IPS-18c (cell line): ENCODE results near the gene TMA7B.
"Not testable (repeated sequence)": the region's sequence is repeated elsewhere in the genome, so short reads cannot be mapped to it uniquely, and the experiment has no call there.

Experiments
- H3K4me3 ChIP-seq: 2 replicates; pipeline ENCODE4 v1.7.0; 2013; ENCODE audit warnings: low read depth, mild to moderate bottlenecking, low read length, moderate library complexity; ENCODE audit not compliant: insufficient read depth
- H3K9me3 ChIP-seq: one replicate; pipeline ENCODE4 v1.6.1; 2013; ENCODE audit warnings: mild to moderate bottlenecking, low read length, moderate library complexity; ENCODE audit not compliant: control insufficient read depth, insufficient read depth

Gene TMA7B

DNA sequence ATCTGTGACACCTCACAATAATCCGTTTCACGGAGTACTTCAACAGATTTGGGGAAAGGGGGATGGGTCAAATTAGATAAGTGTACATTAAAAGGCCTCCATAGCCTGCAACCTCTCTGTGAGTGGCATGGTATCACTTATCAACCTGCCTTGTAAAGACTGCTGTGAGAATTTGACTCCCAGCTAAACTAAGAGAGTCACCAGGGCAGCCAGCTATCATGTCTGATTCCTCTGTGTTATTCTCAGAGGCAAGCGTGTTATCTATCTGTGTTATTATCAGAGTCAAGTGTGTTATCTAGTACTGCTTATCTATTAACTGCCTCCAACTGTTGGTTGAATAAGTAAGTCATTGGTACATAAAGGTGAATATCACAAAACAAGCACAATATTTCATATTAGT lies 30.5 kb downstream of the TMA7B start:
- Histone ChIP-seq H3K9me3 (no peaks in the 10 kb centered on the region), H3K4me3 (no peak overlapping the region)

DNA sequence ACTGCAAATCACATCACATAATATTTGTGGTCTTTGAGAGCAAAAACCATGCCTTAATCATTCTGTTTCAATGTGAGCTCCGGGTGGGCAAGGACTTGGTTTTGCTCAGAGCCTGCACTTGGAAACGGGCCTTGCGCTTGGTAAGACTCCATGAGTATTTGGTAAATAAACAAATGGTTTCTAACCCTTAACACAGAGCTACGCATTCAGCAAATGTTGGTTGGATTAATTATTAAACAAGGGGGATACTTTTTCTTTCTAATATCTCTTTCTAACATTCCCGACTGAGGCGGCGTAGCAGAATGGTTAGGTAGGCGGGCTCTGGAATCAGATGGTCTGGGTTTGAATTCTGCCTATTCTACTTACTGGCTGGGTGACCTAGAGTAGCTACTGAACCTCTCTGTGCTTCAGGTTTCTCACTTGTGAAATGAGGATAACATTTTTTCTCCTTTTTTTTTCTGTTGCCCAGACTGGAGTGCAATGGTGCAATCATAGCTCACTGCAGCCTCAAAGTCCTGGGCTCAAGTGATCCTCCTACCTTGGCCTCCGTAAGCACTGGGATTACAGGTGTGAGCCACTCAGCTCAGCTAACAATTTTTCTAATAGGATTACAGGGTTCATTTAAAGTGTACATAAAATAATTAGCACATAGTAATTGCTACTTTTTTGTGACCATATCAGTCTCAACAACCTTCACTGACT lies 31.1 kb downstream of the TMA7B start:
- no peaks in the 10 kb centered on the region for H3K9me3 ChIP-seq
- no peak overlapping the region for H3K4me3 ChIP-seq

DNA sequence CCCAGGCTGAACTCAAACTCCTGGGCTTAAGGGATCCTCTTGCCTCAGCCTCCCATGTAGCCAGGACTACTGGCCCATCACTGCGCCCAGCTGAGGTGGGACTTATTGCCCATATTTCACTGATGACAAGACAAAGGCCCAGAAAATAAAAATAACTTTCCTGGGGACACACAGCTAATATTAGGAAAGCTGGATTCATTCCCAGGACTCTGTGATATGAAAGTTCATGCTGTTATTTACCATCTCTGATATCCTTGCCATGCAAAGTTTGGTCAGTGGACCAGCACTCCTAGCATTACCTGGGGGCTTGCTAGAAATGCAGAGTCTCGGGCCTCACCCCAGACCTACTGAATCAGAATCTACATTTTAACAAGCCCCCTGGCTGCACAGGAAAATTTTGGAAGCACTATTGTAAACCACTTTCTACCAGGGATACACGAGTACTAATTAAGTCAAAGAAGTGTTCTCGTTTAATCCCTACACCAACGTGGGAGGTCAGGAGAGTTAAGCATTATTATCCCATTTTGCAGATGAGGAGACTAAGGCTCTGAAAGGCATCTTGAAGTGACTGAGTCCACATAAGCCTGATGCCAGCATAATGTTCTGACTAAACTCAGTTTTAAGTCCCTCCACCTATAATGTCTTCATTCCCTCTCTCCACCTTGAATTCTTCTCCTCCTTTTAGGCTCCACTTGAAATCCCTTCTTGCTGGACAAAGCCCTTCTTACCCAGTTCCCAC lies 32.1 kb downstream of the TMA7B start:
- H3K4me3 ChIP-seq: no peak overlapping the region
- no peaks in the 10 kb centered on the region for H3K9me3 ChIP-seq

DNA sequence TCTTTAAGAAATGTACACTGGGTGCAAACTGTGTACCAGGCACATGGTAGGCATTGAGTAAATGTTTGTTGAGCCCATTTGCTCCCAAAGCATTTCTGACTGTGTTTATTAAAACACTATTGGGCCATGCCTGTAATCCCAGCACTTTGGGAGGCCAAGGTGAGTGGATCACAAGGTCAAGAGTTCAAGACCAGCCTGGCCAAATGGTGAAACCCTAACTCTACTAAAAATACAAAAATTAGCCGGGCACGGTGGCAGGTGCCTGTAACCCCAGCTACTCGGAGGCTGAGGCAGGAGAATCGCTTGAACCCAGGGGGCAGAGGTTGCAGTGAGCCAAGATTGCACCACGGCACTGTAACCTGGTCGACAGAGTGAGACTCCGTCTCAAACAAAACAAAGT lies 32.7 kb downstream of the TMA7B start:
- not testable (repeated sequence) for H3K9me3 ChIP-seq, H3K4me3 ChIP-seq

DNA sequence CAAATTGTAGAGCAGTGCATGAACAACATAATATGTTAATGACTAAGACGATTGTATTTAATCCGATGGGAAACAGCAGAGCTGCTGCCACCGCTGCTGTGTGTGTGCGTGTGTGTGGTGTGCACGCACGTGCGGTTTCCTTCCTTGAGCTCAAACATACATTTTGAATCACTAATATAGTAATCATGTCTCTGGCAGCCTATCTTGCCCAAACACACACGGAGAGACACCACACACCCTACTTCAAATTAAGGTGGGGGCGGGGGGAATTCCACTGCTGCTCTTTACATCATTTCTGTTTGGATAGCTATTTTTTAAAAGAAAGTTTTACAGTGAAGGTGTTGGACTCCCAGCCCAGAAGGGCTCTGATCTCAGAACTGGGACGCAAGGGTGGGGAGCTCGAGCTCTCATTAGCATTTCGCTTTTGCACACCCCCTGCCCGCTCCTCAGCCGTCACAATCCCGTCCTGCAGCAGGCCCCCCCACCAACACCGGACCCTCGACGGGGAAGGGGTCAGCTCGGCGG lies 33.9 kb downstream of the TMA7B start:
- no peaks in the 10 kb centered on the region for H3K9me3 ChIP-seq
- H3K4me3 ChIP-seq: peak overlapping the region; percentile 38; the same call in 1 of the 2 replicates

DNA sequence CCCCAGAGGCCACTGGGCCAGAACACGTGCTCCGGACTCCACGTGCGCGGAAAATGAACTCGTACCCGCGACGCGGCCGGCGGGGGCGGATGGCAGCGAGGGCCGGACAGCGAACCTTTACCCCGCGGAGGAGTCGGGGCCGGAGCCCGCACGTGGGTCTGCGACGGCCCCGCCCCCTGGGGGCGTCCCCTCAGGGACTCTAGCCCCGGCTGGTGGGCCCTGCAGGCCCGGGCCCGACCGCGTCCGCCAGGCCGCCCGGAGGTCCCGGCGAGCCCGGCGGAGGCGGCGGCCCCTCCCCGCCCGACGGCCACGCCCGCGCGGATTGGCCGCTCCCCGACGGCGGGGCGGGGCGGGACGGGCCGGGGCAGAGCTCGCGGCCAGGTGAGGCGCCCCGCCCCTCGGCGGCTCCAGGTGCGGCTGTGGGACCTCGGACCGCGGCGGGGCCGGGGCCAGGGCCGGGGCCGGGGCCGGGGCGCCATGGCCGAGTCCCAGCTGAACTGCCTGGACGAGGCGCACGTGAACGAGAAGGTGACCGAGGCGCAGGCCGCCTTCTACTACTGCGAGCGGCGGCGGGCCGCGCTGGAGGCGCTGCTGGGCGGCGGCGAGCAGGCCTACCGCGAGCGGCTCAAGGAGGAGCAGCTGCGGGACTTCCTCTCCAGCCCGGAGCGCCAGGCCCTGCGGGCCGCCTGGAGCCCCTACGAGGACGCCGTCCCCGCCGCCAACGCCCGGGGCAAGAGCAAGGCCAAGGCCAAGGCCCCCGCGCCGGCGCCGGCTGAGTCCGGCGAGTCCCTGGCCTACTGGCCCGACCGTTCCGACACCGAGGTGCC lies 34.6 kb downstream of the TMA7B start, which contains the start of gene FAM83F:
Gene FAM83F (plus strand): TSS at position 389 of the 827 bp plus-strand sequence. CDS start 89 bp downstream, at position 478.
- peak within 1 kb of the TSS; percentile 60 for H3K4me3 ChIP-seq
- H3K9me3 ChIP-seq: no peaks in the 10 kb centered on the region

DNA sequence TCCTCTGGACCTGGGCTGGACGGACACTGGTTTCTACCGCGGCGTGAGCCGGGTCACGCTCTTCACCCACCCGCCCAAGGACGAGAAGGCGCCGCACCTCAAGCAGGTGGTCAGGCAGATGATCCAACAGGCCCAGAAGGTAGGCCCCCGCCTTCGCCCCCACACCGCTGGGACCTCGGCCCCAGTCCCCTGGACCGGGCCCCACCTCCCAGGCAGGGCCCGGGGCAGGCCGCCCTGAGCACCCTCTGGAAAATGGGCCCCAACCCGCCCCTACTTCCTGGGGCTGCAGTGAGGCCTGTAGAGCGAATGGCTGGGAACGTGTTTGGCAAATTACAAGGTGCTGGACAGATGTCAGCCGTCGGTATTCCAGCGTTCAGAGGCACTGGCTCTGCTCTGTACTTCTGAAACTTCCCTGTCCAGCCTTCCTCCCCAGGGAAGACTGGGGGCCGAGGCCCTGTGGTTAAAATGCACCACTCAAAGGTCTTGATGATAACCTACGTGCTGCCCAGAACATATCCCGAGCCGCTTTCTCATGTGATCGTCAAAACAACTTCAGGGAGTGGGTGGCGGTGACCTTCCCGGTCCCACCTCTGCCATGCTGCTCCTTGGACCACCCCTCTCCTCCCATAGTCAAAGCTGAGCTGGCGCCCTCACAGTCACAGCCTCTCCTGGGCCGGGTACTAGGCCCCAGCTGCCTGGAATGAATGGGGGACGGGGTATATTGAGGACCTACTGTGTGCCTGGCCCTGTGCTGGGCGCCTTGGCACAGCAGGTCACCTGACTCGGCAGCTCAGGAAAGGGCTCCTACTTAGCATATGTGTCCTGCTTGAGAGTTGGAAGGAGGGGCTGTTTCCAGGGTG lies 35.4 kb downstream of the TMA7B start:
- Histone ChIP-seq H3K9me3 (no peaks in the 10 kb centered on the region), H3K4me3 (peak overlapping the region; percentile 60)

DNA sequence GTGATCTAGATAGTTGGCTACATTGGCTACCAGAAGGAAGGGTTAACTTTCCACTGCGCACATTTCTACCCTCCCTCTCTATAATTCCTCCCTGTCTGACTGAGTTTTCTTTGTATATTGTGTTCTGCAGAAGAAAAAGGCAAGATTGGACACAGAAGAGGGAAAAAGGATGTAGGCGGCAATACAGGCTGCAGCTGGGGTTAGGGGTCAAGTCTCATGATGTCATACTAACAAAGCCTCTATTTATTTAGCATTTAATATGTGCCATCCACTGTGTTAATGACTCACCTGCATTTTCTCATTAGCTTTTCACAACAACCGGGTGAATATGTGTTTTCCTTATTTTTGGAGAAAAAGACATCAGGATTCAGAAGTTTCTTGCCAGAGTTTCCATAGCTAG lies 36.5 kb downstream of the TMA7B start:
- Histone ChIP-seq H3K9me3 (no peaks in the 10 kb centered on the region), H3K4me3 (no peak overlapping the region)

DNA sequence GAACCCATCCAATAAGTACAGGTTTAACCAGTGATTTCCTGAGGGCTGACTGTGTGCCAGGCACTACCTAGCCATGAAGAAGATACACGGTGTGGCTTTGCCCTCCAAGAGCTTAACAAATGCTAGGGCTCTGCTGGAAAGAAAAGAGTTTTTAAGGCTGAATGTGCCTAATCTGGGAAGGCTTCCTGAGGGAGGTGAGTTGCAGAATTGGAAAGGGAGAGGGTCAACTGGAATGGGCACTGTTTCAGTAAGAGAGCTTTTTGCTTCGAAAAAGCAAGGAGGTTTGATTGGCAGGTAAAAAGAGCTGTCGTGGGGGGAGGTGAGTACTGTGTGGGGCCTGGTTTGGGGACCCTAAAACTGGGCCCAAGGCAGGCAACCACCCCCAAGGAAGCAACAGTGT lies 37.2 kb downstream of the TMA7B start:
- no peaks in the 10 kb centered on the region for H3K9me3 ChIP-seq
- no peak overlapping the region for H3K4me3 ChIP-seq

DNA sequence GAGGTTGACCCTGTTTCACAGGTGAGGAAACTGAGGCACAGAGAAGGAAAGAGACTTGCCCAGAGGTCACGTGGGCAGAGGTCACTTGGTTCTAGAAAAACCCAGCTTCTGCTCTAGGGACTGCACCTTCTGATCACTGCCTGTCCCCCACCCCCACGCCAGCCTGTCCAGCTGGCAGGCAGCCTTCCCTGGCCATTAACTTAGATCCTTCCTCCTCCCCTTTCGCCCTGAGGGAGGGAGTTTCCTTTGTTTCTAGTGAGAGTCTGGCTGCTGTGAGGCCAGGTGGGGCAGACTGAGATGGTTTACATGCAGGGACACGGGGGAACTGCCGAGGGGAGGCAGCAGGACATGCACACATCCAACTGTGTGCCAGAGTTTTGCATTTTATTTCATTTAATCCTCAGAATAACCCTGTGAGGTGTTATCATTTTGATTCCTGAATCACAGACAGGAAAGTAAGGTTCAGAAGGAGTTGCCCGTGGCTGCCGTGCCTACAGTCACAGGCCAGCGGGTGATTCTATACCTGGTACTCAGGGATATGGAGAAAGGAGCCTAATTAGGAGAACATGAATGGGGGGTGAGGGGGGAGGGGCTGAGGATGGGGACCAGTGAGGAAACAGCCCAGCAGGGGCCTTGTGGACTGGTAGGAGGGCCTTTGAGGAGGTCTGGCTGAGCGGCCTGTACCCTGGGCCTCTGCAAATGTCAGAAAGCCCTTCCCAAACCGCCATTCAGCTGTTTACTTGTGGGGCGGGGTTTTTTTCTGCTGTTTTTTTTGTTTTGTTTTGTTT lies 37.9 kb downstream of the TMA7B start:
- H3K9me3 ChIP-seq: peaks cover under 1% of the 10 kb centered on the region
- H3K4me3 ChIP-seq: no peak overlapping the region

DNA sequence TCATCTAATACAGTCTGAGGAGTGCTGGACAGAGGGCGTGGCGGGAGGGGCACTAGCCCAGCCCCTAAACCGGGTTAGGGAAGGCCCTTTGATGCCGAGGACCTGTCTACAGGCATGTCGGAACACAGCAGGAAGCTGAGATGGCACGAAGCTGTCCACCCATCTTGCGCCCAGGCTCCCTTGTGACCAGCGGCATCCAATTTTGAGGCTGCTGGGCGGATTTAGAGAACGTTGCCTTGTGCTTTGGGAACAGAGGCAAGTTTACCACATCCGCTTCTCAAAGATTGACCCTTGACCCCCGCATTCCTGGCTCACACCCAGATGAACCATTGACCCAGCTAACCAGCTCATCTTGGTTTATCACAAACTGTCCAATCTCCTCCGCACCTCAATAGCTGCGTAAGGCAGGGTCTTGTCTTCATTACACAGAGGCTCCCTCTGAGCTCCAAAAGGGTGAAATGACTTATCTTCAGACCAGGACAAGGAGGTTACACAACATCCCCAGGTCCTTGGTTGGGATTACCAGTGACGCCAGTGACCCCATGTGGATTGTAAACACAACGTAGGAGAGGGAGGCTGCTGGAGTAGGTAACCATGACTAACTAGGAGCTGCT lies 39.1 kb downstream of the TMA7B start:
- Histone ChIP-seq H3K9me3 (peaks cover 2% of the 10 kb centered on the region), H3K4me3 (no peak overlapping the region)

DNA sequence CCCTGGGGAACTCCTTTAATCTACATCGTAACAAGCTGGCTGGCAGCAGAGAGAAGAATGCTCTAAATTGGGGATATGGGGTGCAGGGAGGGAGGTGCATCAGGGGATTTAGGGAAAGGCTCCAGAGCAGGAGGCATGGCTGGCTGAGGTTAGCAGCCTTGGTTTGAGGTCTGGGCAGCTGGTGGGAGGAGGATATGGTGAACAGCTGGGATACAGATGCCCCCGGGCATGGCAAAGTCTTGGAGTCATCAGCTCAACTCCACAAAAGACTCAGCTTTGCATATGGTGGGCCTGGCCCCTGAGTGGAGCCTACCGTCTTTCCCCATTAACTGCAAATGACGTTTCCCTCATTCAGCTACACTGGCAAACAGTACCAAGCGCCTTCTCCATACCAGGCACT lies 40.0 kb downstream of the TMA7B start:
- H3K4me3 ChIP-seq: no peak overlapping the region
- H3K9me3 ChIP-seq: peaks cover 2% of the 10 kb centered on the region

DNA sequence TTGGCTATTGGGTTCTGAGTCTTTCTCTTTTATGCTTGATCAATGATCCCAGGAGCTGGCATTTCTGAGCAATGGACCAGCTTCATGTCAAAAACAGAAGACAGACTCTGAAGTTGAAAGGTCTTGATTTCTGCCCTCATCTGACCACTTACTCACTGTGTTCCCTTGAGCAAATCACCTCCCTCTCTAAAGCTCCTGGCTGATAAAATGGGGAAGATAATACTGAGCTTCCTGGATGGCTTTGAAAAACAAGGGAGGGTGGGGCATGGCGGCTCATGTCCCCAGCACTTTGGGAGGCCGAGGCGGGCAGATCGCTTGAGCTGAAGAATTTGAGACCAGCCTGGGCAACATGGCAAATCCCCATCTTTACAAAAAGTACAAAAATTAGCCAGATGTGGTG lies 40.9 kb downstream of the TMA7B start:
- Histone ChIP-seq H3K9me3 (peaks cover 2% of the 10 kb centered on the region), H3K4me3 (no peak overlapping the region)

DNA sequence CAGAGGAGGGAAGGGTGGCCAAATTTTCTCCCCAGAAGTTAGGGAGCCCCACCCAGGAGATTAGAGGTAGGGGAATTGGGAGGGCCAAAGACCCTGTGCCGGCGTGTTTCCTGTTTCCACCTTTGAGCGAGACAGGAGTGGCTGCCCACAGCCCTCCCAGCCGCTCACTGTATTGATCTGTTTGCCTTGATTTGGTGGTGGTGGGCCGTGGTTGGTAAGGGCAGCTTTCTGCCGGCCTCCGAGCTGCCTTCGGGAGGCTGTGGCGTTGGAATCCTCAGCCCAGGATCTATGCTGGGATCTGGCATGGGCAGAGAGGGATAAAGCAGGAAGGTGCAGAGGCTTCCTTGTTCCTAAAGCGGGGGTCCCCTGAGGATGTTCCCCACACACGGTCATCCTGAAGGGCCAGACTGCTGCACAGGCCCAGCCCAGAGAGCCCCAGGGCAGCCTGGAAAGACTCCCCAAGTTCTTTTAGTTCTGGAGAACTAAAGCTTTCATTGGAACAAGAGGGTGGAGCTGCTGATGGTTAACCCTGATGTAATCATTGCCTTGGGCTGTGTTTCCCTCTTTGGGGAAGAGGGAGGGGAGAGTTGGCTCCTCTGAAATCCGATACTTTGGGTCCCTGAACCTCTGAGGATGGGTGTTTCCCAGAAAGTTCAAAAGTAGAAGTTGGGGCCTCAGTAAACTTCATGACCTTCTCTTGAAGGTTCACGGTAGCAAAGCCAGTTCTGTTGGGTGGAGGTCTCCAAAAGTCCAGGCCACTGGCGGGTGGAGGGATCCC lies 41.8 kb downstream of the TMA7B start:
- Histone ChIP-seq H3K4me3 (no peak overlapping the region; the same call in 1 of the 2 replicates), H3K9me3 (peaks cover 2% of the 10 kb centered on the region)
